Mesenteric fat pad (tissue), 1 donor: ENCODE data around the gene MAGEB1. TPM values are rescaled to one million over a fixed set of nuclear protein-coding genes. Genes with fewer than 3 reads are reported as not detected.

Experiments used
- DNase-seq: peaks from one replicate; pipeline ENCODE4 v3.0.0-alpha.2; 2020; ENCODE audit warnings: low spot score
- total RNA-seq: library from RNA; stranded (reverse); fragmentation: NEBNext Ultra II Directional; extraction: Animal tissue kit (Norgen Biotek cat#: 25700); gene quantifications from one replicate; pipeline ENCODE4 v1.2.1, GENCODE V29; 2021
- donor health status: DM: yes; HTN: yes; CAD: no.

Gene MAGEB1
- total RNA-seq, 1 donor from 2014 or later, result not detected

GRCh38 chrX:30296408-30297254 is 49.7 kb downstream of the MAGEB1 start:
- DNase-seq, result no peak

DNA sequence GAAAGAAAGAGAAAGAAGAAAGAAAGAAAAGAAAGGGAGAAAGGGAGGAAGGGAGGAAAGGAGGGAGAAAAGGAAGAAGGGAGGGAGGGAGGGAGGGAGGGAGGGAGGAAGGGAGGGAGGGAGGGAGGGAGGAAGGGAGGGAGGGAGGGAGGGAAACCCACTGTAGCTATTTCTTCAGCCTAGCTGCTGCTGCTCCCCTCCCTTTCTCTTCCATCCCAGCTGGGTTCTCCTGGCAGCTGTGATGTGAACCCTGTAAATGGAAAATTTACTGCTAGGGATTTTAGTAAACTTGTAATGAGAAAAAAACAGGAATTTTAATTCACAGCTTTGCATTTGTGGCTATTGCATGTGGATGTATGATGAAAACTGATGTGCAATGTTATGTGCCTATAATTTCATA is 54.3 kb downstream of the MAGEB1 start:
- no peak for DNase-seq

Other genes with a start within 250 kb of the MAGEB1 start
- not detected for gene MAGEB2, start 31.6 kb upstream of the MAGEB1 start, total RNA-seq
- not detected for gene MAGEB3, start 16.5 kb upstream of the MAGEB1 start, total RNA-seq
- not detected for gene MAGEB4, start 5.1 kb upstream of the MAGEB1 start, total RNA-seq
- not detected for gene NR0B1, start 62.2 kb downstream of the MAGEB1 start, total RNA-seq